Subcutaneous adipose tissue (tissue), 4 donors: Measurements from ENCODE around the gene DDX6. TPM values are rescaled to one million over a fixed set of nuclear protein-coding genes. Genes with fewer than 3 reads are reported as not detected.

Experiments
- total RNA-seq, 4 donors: library from RNA; depleted of rRNA; stranded (reverse); fragments of >200 nt; gene quantifications; one replicate each; pipeline ENCODE4 v1.1.0, GENCODE V29; 2016
- TF ChIP-seq, protein P1 (sequence below): fragments of 450-650 bp; IDR thresholded peaks from one replicate; pipeline ENCODE4 v1.5.1; 2016; ENCODE audit warnings: low read depth, mild to moderate bottlenecking, control low read depth, antibody characterized with exemption, moderate library complexity

The DDX6 gene
- total RNA-seq, 4 donors from 2014 or later = 108 to 146 (median 135) TPM

DNA sequence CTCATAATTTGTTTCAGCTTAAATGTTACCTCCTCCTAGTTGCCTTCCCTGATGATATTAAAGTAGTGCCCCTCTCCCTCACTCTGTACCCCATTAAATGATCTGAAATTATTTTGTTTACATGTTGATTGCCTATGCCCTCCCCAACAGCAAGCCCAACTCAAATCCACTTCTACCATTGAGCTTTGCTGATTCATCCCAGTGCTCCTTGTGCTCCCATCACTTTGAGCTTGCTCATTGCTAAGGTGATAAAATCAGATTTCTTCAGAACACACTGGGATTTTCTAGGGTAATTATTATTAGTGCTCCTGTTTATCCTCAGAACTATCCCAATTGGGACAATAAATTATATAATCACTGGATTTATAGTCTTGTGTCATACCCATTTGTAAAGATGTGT lies 8.4 kb upstream of the DDX6 start:
- TF ChIP-seq, protein P1, sequence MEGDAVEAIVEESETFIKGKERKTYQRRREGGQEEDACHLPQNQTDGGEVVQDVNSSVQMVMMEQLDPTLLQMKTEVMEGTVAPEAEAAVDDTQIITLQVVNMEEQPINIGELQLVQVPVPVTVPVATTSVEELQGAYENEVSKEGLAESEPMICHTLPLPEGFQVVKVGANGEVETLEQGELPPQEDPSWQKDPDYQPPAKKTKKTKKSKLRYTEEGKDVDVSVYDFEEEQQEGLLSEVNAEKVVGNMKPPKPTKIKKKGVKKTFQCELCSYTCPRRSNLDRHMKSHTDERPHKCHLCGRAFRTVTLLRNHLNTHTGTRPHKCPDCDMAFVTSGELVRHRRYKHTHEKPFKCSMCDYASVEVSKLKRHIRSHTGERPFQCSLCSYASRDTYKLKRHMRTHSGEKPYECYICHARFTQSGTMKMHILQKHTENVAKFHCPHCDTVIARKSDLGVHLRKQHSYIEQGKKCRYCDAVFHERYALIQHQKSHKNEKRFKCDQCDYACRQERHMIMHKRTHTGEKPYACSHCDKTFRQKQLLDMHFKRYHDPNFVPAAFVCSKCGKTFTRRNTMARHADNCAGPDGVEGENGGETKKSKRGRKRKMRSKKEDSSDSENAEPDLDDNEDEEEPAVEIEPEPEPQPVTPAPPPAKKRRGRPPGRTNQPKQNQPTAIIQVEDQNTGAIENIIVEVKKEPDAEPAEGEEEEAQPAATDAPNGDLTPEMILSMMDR = no peak

DNA sequence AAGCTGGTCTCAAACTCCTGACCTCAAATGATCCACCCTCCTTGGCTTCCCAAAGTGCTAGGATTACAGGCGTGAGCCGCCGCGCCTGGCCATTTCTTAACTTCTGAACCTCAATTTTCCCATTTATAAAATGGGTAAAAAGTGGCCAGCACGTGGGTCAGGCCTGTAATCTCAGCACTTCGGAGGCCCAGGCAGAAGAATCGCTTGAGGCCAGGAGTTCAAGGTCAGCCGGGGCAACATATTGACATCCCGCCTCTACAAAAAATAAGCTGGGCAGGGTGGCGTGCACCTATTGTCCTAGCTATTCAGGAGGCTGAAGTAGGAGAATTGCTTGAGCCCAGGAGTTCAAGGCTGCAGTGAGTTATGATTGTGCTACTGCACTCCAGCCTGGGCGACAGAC lies 6.5 kb upstream of the DDX6 start:
- TF ChIP-seq, protein P1 = no peak

DNA sequence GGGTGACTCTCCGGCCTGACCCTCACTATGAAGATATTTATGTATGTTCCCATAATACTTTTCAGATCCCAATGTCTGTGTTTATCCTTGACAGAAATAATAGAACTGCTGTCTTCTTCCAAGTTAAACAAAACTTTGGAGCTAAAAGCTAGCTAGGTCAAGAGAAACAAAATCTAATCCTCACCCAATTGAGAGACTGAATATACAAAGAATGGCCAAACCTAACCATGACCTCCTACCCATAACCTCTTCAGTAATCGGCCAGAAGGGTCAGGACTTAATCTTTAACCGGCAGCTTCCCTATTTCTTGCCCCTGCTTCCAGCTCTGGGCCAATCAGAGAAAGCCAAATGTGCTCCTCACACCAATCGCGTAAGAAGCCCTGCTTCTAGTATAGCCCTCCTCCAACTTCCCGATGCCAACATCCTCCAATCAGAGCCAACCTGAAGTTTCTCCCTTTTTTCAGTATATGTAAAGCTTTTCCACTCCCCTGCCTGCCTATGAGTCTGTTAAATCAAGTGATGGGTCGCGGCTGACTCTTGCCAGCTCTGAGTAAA lies 1.7 kb upstream of the DDX6 start:
- TF ChIP-seq, protein P1 = no peak

DNA sequence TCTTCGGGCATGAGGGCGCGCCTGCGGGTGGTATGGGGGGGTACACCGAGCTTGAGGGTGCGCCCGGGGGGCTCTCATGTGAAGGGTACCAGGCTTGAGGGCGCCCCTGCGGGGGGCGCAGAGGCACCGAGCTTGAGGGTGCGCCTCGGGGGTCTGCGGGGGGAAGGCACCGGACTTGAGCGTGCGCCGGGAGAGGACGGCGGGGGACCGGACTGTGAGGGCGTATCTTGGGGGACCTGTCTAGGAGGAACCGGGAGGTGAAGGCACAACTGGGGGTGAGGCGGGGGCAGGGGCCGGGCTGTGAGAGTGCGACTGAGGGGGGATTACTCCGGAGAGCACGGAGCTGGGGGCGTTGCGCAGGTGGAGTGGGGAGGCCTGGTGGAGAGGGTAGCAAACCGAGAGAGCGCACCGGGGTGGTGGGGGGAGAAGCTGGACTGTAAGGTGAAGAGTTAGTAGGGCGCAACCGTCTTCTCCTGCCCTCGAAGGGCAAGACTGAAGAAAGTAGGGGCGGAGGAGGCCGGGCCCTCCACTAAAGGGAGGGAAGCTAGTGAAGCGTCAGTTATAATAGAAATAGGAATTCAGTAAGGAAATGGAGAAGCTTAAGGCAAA lies 1.1 kb upstream of the DDX6 start:
- TF ChIP-seq, protein P1 = no peak

DNA sequence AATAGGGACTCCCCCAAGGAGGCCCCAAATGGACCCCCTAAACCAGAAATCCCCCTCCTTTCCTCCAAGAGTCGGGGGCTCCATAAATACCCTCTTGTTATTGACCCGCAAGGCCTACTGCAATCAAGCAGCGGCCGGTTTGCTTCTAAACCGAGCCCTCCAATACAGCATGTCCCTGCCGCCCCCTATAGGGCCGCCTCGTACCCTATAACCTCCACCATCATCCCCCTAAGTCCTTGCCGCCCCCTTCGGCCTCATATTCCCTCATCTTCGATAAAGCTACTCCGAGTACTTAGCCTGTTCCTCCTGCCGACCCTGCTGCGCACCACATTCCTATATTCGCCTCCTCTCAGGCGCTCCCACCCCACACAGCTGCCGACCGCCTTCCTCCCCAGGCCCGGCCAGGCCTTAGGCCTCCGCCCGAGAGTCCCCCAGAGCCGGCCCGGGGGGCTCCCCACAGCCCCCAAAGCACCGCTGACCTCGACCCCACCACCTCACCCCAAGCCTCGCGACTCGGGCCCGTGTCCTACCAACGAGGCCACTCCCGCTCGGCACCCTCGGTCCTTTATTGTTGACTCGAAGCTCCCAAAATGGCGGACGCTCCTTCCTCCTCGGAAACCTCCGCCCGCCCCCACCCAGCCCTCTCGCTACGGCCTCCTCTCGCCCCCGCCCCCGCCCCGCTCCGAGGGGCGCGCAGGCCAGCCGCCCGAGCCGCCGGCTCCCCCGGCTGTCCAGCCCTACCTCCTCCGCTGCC lies 430 bp downstream of the DDX6 start:
- TF ChIP-seq, protein P1 = no peak

DNA sequence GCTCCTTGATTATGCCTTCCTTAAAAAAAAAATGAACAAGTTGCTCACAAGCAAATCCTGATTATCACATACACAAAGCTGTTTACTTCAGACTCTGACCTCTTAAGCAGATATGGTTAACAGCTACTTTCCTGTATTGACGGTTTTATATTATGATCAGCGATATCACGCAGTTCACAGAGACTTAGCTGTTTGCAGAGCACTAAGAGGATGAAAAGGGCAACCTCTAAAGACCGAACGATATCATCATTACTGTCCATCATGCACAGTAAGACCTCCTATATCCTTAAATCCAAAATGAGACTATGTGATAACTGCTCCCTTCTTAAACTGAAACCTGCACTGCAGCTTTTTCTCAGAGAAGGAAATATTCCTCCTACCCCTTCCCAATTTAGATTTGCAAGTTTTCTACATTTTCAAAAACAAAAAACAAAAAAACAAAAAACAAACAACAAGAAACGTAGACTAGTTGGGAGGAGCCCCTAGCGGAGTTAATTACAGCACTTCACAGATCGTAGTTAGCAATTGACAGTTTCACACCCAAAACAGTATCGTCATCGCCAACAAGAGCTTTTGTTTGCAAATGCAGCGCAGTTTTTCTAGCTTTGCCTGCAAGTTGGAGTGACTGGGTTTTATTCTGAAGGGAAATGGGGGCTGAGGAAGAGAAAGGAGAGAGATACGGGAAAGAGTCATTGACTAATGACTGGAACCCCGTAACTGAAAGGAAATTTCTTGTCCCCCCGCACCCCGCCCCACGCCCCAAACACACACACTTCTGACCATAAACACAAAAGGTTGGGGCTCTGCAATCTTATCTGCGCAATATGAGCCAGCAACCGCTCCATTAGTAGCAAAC lies 1.2 kb downstream of the DDX6 start:
- TF ChIP-seq, protein P1 = no peak

DNA sequence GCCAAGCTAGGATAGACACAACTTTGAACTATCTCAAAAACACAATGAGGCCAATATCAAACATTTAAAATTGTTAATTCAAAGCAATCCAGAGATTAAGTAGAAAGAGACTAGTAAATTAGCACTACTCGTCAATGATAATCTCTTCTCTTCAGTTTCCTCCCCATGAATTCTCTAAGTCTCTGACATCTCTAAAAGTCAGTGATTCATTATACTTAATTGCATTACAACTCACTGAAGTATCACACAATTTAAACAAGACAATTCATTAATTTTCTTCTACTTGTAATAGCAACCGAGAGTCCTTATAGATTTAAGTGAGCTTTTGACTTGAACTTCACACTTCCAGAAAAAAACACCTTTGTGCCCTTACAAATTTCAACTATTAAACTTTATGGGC lies 4.3 kb downstream of the DDX6 start:
- TF ChIP-seq, protein P1 = no peak
